ENCODE measurements around the gene SLC10A7. TPM values are rescaled to one million over a fixed set of nuclear protein-coding genes. Genes with fewer than 3 reads are reported as not detected.

SLC10A7 gene
- total and polyA plus RNA-seq, 9 of the 15 experiments (the other 6 are each of a cell fraction or from before 2014, with no cell fraction given), result 6.4 to 22.8 (median 16.1) TPM

DNA sequence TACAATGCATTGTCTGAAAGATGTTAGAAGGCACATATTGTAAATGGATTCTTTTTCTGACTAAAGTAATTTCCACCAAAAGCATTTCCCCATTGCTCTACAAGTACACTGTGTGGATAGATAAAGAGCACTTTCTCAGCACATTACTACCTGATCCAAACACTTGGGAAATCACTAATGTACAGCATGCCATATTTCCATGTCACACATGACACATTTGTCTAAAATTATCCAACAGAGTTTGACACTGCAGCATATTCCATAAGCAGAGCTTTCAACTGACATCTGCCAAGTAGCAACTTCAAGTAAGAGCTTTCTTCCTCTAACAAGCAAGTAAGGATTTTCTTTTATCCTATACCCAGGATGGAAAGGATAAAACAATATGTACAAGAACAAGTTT, 257.9 kb downstream of the SLC10A7 start:
- DNase-seq (ENCODE audit: extremely low read depth in 1 of 4, low spot score in 3 of 4), result no peak
- no peak overlapping the region for H3K4me2 ChIP-seq (ENCODE audit: insufficient read depth, low read length)
- TF ChIP-seq, protein P1, sequence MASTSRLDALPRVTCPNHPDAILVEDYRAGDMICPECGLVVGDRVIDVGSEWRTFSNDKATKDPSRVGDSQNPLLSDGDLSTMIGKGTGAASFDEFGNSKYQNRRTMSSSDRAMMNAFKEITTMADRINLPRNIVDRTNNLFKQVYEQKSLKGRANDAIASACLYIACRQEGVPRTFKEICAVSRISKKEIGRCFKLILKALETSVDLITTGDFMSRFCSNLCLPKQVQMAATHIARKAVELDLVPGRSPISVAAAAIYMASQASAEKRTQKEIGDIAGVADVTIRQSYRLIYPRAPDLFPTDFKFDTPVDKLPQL (IDR thresholded peaks at IDR 0.05; ENCODE audit: extremely low read depth, insufficient read length), result no peak
- TF ChIP-seq TBP (optimal IDR thresholded peaks at IDR 0.05; ENCODE audit: low read depth, low read length) (no peak), TCFL5 (CRISPR knock-in tag; conservative IDR thresholded peaks at IDR 0.05) (no peak), ZNF431 (CRISPR knock-in tag; IDR thresholded peaks at IDR 0.05) (no peak), HDGF (IDR thresholded peaks at IDR 0.05) (no peak), PTBP1 (IDR thresholded peaks at IDR 0.05; ENCODE audit: low read depth, low read length) (no peak), FOXK1 (CRISPR knock-in tag; IDR thresholded peaks at IDR 0.05; ENCODE audit: borderline replicate concordance) (no peak), ARNT (IDR thresholded peaks at IDR 0.05) (no peak), NELFE (IDR thresholded peaks at IDR 0.05; ENCODE audit: insufficient read depth, insufficient read length) (no peak), TBL1XR1 (IDR thresholded peaks at IDR 0.05; ENCODE audit: low read length in 2 of 2) (no peak)
- TF ChIP-seq, protein P2, sequence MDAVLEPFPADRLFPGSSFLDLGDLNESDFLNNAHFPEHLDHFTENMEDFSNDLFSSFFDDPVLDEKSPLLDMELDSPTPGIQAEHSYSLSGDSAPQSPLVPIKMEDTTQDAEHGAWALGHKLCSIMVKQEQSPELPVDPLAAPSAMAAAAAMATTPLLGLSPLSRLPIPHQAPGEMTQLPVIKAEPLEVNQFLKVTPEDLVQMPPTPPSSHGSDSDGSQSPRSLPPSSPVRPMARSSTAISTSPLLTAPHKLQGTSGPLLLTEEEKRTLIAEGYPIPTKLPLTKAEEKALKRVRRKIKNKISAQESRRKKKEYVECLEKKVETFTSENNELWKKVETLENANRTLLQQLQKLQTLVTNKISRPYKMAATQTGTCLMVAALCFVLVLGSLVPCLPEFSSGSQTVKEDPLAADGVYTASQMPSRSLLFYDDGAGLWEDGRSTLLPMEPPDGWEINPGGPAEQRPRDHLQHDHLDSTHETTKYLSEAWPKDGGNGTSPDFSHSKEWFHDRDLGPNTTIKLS (IDR thresholded peaks at IDR 0.05; ENCODE audit: borderline replicate concordance, low read depth), result no peak
- TF ChIP-seq, protein P3, sequence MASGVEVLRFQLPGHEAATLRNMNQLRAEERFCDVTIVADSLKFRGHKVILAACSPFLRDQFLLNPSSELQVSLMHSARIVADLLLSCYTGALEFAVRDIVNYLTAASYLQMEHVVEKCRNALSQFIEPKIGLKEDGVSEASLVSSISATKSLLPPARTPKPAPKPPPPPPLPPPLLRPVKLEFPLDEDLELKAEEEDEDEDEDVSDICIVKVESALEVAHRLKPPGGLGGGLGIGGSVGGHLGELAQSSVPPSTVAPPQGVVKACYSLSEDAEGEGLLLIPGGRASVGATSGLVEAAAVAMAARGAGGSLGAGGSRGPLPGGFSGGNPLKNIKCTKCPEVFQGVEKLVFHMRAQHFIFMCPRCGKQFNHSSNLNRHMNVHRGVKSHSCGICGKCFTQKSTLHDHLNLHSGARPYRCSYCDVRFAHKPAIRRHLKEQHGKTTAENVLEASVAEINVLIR (CRISPR knock-in tag; IDR thresholded peaks at IDR 0.05), result no peak
- TF ChIP-seq, protein P4, sequence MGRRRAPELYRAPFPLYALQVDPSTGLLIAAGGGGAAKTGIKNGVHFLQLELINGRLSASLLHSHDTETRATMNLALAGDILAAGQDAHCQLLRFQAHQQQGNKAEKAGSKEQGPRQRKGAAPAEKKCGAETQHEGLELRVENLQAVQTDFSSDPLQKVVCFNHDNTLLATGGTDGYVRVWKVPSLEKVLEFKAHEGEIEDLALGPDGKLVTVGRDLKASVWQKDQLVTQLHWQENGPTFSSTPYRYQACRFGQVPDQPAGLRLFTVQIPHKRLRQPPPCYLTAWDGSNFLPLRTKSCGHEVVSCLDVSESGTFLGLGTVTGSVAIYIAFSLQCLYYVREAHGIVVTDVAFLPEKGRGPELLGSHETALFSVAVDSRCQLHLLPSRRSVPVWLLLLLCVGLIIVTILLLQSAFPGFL (CRISPR knock-in tag; IDR thresholded peaks at IDR 0.05), result no peak
- TF ChIP-seq, protein P5, sequence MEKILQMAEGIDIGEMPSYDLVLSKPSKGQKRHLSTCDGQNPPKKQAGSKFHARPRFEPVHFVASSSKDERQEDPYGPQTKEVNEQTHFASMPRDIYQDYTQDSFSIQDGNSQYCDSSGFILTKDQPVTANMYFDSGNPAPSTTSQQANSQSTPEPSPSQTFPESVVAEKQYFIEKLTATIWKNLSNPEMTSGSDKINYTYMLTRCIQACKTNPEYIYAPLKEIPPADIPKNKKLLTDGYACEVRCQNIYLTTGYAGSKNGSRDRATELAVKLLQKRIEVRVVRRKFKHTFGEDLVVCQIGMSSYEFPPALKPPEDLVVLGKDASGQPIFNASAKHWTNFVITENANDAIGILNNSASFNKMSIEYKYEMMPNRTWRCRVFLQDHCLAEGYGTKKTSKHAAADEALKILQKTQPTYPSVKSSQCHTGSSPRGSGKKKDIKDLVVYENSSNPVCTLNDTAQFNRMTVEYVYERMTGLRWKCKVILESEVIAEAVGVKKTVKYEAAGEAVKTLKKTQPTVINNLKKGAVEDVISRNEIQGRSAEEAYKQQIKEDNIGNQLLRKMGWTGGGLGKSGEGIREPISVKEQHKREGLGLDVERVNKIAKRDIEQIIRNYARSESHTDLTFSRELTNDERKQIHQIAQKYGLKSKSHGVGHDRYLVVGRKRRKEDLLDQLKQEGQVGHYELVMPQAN (IDR thresholded peaks at IDR 0.05; ENCODE audit: borderline replicate concordance), result no peak
- ChIA-PET CTCF (ENCODE audit: low intra/inter-chr PET ratio) (no interaction called here), POLR2A (no interaction called here)
- intact Hi-C loops (cut with micrococcal nuclease), result no loop called here
- no peak for ATAC-seq
- no peak overlapping the region for H3K4me3 ChIP-seq
- in situ Hi-C loops (cut with MboI), result no loop called here
- no peaks in the 10 kb centered on the region for H3K9me3 ChIP-seq (replicated peaks; ENCODE audit: control insufficient read depth, insufficient read depth, low read depth, low read length)
- H3K79me2 ChIP-seq (ENCODE audit: control insufficient read depth, insufficient read depth, low read length), result no peaks in the 10 kb centered on the region
- peaks cover 0 to 4% of the 10 kb centered on the region in 2 experiments; a peak in 1 of 5 replicates for H3K4me1 ChIP-seq (replicated peaks in 1 of 2; ENCODE audit: control insufficient read depth in 2 of 2, insufficient read depth in 2 of 2, low read length in 2 of 2)
- FAIRE-seq, result no peak
- H2AFZ ChIP-seq (ENCODE audit: low read depth, low read length), result no peak overlapping the region
- H3K27ac ChIP-seq (ENCODE audit: extremely low read depth, low read depth, low read length), result no peak overlapping the region
- BruUV-seq (replicated peaks), result no TSS peak
- H3K27me3 ChIP-seq (ENCODE audit: control insufficient read depth in 2 of 2, insufficient read depth in 2 of 2, low read length in 2 of 2), result no peaks in the 10 kb centered on the region
- H4K20me1 ChIP-seq (replicated peaks; ENCODE audit: control insufficient read depth, insufficient read depth, low read length), result no peaks in the 10 kb centered on the region; the same call in 1 of the 2 replicates
- H3K36me3 ChIP-seq (ENCODE audit: control insufficient read depth, insufficient read depth, low read length), result no peaks in the 10 kb centered on the region
- no peaks in the 10 kb centered on the region for H3K9me1 ChIP-seq (ENCODE audit: control insufficient read depth, insufficient read depth, low read length)
- H3K9ac ChIP-seq (ENCODE audit: insufficient read depth in 1 of 2, low read depth in 2 of 2, low read length in 2 of 2), result no peak overlapping the region

All from K562 (cell line).